Muscle of arm (tissue), 12 donors: Measurements from ENCODE around the gene AHI1. TPM values are rescaled to one million over a fixed set of nuclear protein-coding genes. Genes with fewer than 3 reads are reported as not detected.

Experiments
- DNase-seq: peaks from one replicate; pipeline ENCODE4 v3.0.0-alpha.2; 2013
- polyA plus RNA-seq, 12 donors: library from polyadenylated mRNA; unstranded; fragments of 120-200 nt; gene quantifications; one replicate each; pipeline ENCODE4 v1.2.1, GENCODE V29; 2013; ENCODE audit not compliant: insufficient read length in 12 of 12

Gene AHI1
- polyA plus RNA-seq, 12 donors, result 16.4 to 40.9 (median 24.2) TPM; not detected in 1

DNA sequence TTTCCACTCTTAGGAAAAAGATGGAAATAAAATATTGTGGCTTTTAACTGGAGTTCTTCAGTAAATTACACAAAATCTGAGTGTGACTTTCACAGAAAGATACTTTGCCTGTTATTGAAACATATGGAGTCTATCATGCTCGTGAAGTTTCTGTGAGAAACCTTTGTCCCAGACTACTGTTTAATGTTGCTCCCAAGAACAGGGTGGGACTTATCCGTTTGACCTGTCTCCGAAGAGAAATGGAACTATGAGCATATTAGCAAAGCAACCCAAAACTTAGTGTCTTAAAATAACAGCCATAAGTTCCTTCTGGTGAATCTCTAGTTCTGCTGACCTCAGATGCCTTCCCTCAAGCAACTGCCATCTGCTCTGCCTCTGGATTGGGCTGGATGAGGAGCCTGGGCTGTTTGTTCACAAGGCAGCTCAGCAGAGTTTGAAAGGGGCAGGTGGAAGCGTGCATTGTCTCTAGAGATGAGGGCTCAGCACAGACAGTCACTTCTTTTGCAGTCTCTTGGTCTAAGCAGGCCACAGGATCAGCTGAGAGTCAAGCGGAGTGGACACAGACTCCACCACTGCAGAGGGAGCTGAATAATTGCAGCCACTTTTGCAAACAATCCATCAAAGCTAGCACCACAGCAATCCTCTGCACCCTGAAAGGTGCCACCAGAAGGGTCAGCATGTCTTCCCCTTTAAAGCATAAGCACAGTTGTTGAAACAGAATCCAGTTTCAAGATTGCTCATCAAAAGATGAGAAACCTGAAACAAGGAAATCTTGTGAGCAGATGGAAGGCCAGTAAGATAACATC, 263.7 kb downstream of the AHI1 start:
- no peak for DNase-seq
